Left ventricle myocardium inferior (tissue), 1 donor: ENCODE measurements around the gene PALS2. TPM values are rescaled to one million over a fixed set of nuclear protein-coding genes. Genes with fewer than 3 reads are reported as not detected.

Source experiments
- DNase-seq: peaks from one replicate; pipeline ENCODE4 v3.0.0-alpha.2; 2020
- H3K27ac ChIP-seq: fragments of 200-600 bp; replicated peaks from 2 replicates; pipeline ENCODE4 v1.8.0; 2021
- H3K27me3 ChIP-seq: fragments of 200-600 bp; 2 replicates; pipeline ENCODE4 v1.8.0; 2021; ENCODE audit warnings: low read depth
- H3K36me3 ChIP-seq: fragments of 200-600 bp; 2 replicates; pipeline ENCODE4 v1.8.0; 2021
- H3K4me1 ChIP-seq: fragments of 200-600 bp; 2 replicates; pipeline ENCODE4 v1.8.0; 2021
- H3K4me3 ChIP-seq: fragments of 200-600 bp; 2 replicates; pipeline ENCODE4 v1.8.0; 2021; ENCODE audit warnings: mild to moderate bottlenecking, moderate library complexity
- H3K9me3 ChIP-seq: fragments of 200-600 bp; replicated peaks from 2 replicates; pipeline ENCODE4 v1.8.0; 2021
- CTCF ChIP-seq: fragments of 200-600 bp; IDR thresholded peaks from 2 replicates; pipeline ENCODE4 v1.8.0; 2021; ENCODE audit warnings: antibody characterized with exemption, mild to moderate bottlenecking, borderline replicate concordance
- intact Hi-C: fragments of 100-400 bp; cut with micrococcal nuclease; formaldehyde crosslinking; loops from one replicate; pipeline ENCODE4 v1.11.0; 2022
- total RNA-seq: library from RNA; stranded (reverse); fragmentation: NEBNext Ultra II Directional; extraction: Animal tissue kit (Norgen Biotek cat#: 25700); gene quantifications from one replicate; pipeline ENCODE4 v1.2.1, GENCODE V29; 2021
- donor health status: DM: no; HTN: yes; CAD: no; lungs with severe emphysema.

Gene PALS2
- total RNA-seq, 1 donor from 2014 or later = 7.1 TPM

- H3K27me3 ChIP-seq = peaks cover 40% of the 10 kb centered on the region
- TF ChIP-seq CTCF = no peak
- intact Hi-C loops = no loop called here
Observed at GRCh38 chr7:24570983-24571382, 2.3 kb upstream of the PALS2 start.

GRCh38 chr7:24572016-24572392, 1.2 kb upstream of the PALS2 start:
- intact Hi-C loops = no loop called here
- Histone ChIP-seq H3K9me3 (no peaks in the 10 kb centered on the region), H3K27me3 (peaks cover 40% of the 10 kb centered on the region), H3K4me1 (peaks cover 17% of the 10 kb centered on the region), H3K4me3 (peak overlapping the region; percentile 84), H3K36me3 (no peaks in the 10 kb centered on the region), H3K27ac (no peak overlapping the region)
- no peak for DNase-seq
- TF ChIP-seq CTCF = no peak

More at GRCh38 chr7:24570983-24571382, 2.3 kb upstream of the PALS2 start:
- H3K27ac ChIP-seq = no peak overlapping the region
- DNase-seq = no peak
- H3K4me1 ChIP-seq = peaks cover 17% of the 10 kb centered on the region
- no peaks in the 10 kb centered on the region for H3K9me3 ChIP-seq
- no peak overlapping the region for H3K4me3 ChIP-seq
- H3K36me3 ChIP-seq = no peaks in the 10 kb centered on the region

- H3K9me3 ChIP-seq = no peaks in the 10 kb centered on the region
- H3K27ac ChIP-seq = peak overlapping the region; percentile 74
- peaks cover 40% of the 10 kb centered on the region for H3K27me3 ChIP-seq
Observed at GRCh38 chr7:24572393-24572996, 757 bp upstream of the PALS2 start.

GRCh38 chr7:24573554-24574338, 494 bp downstream of the PALS2 start:
- Histone ChIP-seq H3K4me1 (peaks cover 17% of the 10 kb centered on the region), H3K9me3 (no peaks in the 10 kb centered on the region), H3K4me3 (peak overlapping the region; percentile 84), H3K27ac (peak overlapping the region; percentile 74), H3K36me3 (no peaks in the 10 kb centered on the region), H3K27me3 (peaks cover 39% of the 10 kb centered on the region)
- intact Hi-C loops = no loop called here
- DNase-seq = peak; percentile 42
- TF ChIP-seq CTCF = no peak

More at GRCh38 chr7:24572393-24572996, 757 bp upstream of the PALS2 start:
- intact Hi-C loops = no loop called here
- H3K4me1 ChIP-seq = peaks cover 17% of the 10 kb centered on the region
- H3K36me3 ChIP-seq = no peaks in the 10 kb centered on the region
- TF ChIP-seq CTCF = no peak
- peak overlapping the region; percentile 84 for H3K4me3 ChIP-seq
- no peak for DNase-seq

GRCh38 chr7:24574386-24574785, 1.1 kb downstream of the PALS2 start:
- Histone ChIP-seq H3K27me3 (peaks cover 34% of the 10 kb centered on the region), H3K4me3 (peak overlapping the region; percentile 84), H3K4me1 (peaks cover 17% of the 10 kb centered on the region), H3K9me3 (no peaks in the 10 kb centered on the region), H3K27ac (peak overlapping the region; percentile 49), H3K36me3 (no peaks in the 10 kb centered on the region)
- intact Hi-C loops = no loop called here
- TF ChIP-seq CTCF = no peak
- no peak for DNase-seq
